ENCODE measurements around the gene LTC4S. TPM values are rescaled to one million over a fixed set of nuclear protein-coding genes. Genes with fewer than 3 reads are reported as not detected.

LTC4S gene
- polyA plus RNA-seq, 1 experiment, result 0.40 TPM

DNA sequence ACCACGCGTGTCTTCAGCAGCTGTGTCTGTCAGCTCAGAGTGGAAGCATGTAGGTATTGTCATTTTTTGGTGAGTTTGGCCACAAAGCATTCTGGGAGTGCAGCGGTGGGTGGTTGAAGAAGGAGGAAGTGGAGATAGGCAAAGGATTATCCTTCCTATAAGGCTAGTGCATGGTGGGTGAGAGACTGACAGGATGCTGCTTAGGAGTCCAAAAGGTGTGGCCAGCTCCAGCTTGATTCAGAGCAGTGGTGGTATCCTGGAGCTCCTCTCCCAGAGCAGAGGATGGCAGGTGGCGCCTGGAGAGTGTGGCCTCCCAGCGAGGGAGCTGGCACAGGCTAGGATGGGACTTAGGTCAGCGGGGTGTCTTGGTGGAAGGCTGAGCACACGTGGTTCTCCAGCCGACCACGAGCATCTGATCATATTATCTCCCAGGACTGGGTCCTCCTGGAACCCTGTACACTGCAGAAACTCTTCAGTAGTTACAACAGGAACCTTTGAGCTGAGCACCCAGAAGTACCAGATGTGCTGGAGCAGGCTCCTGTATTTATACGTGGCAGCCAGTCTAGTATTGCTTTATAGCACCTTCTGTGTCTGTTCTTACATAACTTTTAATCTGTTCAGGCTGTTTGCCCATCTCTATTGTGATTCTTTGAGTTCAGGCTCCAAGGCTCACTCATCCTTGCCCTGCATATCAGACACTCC is 31.6 kb upstream of the LTC4S start:
- ChIA-PET POLR2A (interaction anchor here (1.0 to 1.6 kb wide), 3 partner anchors 30 to 138 kb away, joined by 4 to 7 read pairs (median 5); partner anchors contain the start of gene MAML1), CTCF (interaction anchor here (0.8 to 2.9 kb wide), 23 partner anchors 7 to 146 kb away, joined by 3 to 15 read pairs (median 5); partner anchors contain the start of genes HNRNPH1, LTC4S and MAML1)
- Histone ChIP-seq H3K27ac (ENCODE audit: low read depth, low read length) (peak overlapping the region; percentile 69), H3K4me3 (ENCODE audit: low read depth, low read length) (no peak overlapping the region), H3K9me3 (ENCODE audit: control insufficient read depth, insufficient read depth, low read length) (no peaks in the 10 kb centered on the region; the same call in 1 of the 2 replicates), H3K27me3 (ENCODE audit: control insufficient read depth, insufficient read depth, low read length) (no peaks in the 10 kb centered on the region)
- DNase-seq (ENCODE audit: low read depth, low spot score), result no peak
- TF ChIP-seq, protein P1, sequence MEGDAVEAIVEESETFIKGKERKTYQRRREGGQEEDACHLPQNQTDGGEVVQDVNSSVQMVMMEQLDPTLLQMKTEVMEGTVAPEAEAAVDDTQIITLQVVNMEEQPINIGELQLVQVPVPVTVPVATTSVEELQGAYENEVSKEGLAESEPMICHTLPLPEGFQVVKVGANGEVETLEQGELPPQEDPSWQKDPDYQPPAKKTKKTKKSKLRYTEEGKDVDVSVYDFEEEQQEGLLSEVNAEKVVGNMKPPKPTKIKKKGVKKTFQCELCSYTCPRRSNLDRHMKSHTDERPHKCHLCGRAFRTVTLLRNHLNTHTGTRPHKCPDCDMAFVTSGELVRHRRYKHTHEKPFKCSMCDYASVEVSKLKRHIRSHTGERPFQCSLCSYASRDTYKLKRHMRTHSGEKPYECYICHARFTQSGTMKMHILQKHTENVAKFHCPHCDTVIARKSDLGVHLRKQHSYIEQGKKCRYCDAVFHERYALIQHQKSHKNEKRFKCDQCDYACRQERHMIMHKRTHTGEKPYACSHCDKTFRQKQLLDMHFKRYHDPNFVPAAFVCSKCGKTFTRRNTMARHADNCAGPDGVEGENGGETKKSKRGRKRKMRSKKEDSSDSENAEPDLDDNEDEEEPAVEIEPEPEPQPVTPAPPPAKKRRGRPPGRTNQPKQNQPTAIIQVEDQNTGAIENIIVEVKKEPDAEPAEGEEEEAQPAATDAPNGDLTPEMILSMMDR (IDR thresholded peaks at IDR 0.05; ENCODE audit: low read depth, low read length), result no peak

DNA sequence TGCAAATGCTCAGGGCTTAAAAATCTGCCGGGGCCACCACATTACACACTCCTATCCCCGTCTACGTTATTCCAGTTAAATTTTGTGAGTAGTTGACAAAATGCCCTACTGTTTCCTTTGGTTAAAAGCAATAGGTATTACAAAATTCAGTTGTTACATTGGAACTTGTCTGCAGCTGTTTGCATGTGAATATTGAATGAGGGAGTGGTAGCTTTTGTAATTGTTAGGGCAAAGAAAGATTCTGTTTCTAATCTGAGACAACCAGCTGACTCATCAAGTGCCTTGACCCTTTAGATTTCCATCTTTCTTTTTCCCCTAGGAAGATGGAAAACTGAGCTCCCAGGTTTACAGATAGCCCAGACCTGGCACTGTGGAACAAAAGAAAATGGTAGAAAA is 31.0 kb upstream of the LTC4S start:
- no peaks in the 10 kb centered on the region; the same call in 1 of the 2 replicates for H3K9me3 ChIP-seq (ENCODE audit: control insufficient read depth, insufficient read depth, low read length)
- no peak overlapping the region for H3K4me3 ChIP-seq (ENCODE audit: low read depth, low read length)
- TF ChIP-seq, protein P1 (IDR thresholded peaks at IDR 0.05; ENCODE audit: low read depth, low read length), result no peak
- ChIA-PET CTCF (interaction anchor here (0.5 to 2.9 kb wide), 26 partner anchors 8 to 145 kb away, joined by 3 to 15 read pairs (median 5); partner anchors contain the start of genes HNRNPH1, LTC4S and MAML1), POLR2A (interaction anchor here (1.0 to 1.6 kb wide), 3 partner anchors 30 to 139 kb away, joined by 4 to 7 read pairs (median 5); partner anchors contain the start of gene MAML1)
- H3K27ac ChIP-seq (ENCODE audit: low read depth, low read length), result peak overlapping the region; percentile 69
- H3K27me3 ChIP-seq (ENCODE audit: control insufficient read depth, insufficient read depth, low read length), result no peaks in the 10 kb centered on the region
- no peak for DNase-seq (ENCODE audit: low read depth, low spot score)

- Histone ChIP-seq H3K27me3 (ENCODE audit: control insufficient read depth, insufficient read depth, low read length) (no peaks in the 10 kb centered on the region), H3K4me3 (ENCODE audit: low read depth, low read length) (no peak overlapping the region), H3K27ac (ENCODE audit: low read depth, low read length) (peak overlapping the region; percentile 96), H3K9me3 (ENCODE audit: control insufficient read depth, insufficient read depth, low read length) (no peaks in the 10 kb centered on the region; the same call in 1 of the 2 replicates)
- peak; percentile 84 for DNase-seq (ENCODE audit: low read depth, low spot score)
- ChIA-PET POLR2A (interaction anchor here (0.6 to 1.6 kb wide), 4 partner anchors 31 to 140 kb away, joined by 4 to 7 read pairs (median 6); partner anchors contain the start of gene MAML1), CTCF (interaction anchor here (0.5 to 2.9 kb wide), 29 partner anchors 8 to 145 kb away, joined by 3 to 15 read pairs (median 5); partner anchors contain the start of genes HNRNPH1, LTC4S and MAML1)
- TF ChIP-seq, protein P1 (IDR thresholded peaks at IDR 0.05; ENCODE audit: low read depth, low read length), result peak; percentile 90
Observed at GRCh38 chr5:179763215-179763945, 30.4 kb upstream of the LTC4S start.

DNA sequence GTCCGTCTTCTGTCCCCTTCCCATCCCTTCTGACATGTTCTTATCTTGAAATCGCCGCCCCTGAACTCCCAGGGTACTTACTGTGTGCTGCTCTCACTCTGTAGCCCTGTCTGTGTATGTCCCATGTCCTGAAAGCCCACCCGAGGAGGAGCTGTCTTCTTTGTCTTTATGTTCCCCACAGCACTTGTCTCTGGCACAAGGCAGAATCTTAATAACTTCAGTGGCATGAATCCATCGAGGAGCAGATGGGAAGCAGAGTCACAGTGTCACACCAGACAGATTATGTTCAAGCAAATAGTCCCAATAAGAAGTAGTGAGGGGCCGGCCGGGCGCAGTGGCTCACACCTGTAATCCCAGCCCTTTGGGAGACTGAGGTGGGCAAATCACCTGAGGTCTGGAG is 29.7 kb upstream of the LTC4S start:
- CTCF ChIA-PET, result interaction anchor here (1.2 to 2.9 kb wide), 7 partner anchors 13 to 142 kb away, joined by 3 to 15 read pairs (median 11); partner anchors contain the start of gene MAML1
- POLR2A ChIA-PET, result interaction anchor here (0.6 kb wide), 1 partner anchor 38 kb away, joined by 6 read pairs; no protein-coding TSS in a partner anchor

More for the DNA sequence above, 29.7 kb upstream of the LTC4S start:
- TF ChIP-seq, protein P1 (IDR thresholded peaks at IDR 0.05; ENCODE audit: low read depth, low read length), result no peak
- H3K27me3 ChIP-seq (ENCODE audit: control insufficient read depth, insufficient read depth, low read length), result no peaks in the 10 kb centered on the region
- no peak for DNase-seq (ENCODE audit: low read depth, low spot score)
- no peaks in the 10 kb centered on the region; the same call in 1 of the 2 replicates for H3K9me3 ChIP-seq (ENCODE audit: control insufficient read depth, insufficient read depth, low read length)
- H3K4me3 ChIP-seq (ENCODE audit: low read depth, low read length), result no peak overlapping the region
- H3K27ac ChIP-seq (ENCODE audit: low read depth, low read length), result peak overlapping the region; percentile 96

Measured in AG04450 (cell line).